NCI-H1417 treated with DMSO at 0.1 percent for 48 hours (cell line): ENCODE results near the gene RHOH.

Experiments used
- DNase-seq: peaks from one replicate; lab custom pipeline; 2025; lab: John Stamatoyannopoulos, UW

RHOH gene

DNA sequence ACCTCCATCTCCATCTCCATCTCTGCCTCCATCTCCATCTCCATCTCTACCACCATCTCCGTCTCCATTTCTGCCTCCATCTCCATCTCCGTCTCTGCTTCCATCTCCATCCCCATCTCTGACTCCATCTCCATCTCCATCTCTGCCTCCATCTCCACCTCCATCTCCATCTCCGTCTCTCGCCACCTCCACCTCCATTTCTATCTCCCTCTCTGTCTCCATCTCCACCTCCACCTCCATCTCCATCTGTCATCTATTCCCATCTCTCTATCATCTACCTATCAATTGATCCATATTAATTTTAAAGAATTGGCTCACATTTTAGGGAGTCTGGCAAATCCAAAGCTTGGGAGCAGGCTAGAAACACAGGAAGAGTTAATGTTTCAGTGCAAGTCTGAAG, 98.7 kb downstream of the RHOH start:
- no peak for DNase-seq
